ENCODE data around the gene TGM3.

TGM3 gene

GRCh38 chr20:2302384-2303060 is 6.7 kb downstream of the TGM3 start:
- no peak overlapping the region for H3K4me3 ChIP-seq (ENCODE audit: low read depth, low read length)
- DNase-seq (ENCODE audit: low read depth), result no peak

GRCh38 chr20:2303673-2304072 is 7.9 kb downstream of the TGM3 start:
- H3K4me3 ChIP-seq (ENCODE audit: low read depth, low read length), result no peak overlapping the region
- DNase-seq (ENCODE audit: low read depth), result no peak

GRCh38 chr20:2304180-2304579 is 8.4 kb downstream of the TGM3 start:
- no peak for DNase-seq (ENCODE audit: low read depth)
- H3K4me3 ChIP-seq (ENCODE audit: low read depth, low read length), result no peak overlapping the region

GRCh38 chr20:2305029-2305428 is 9.2 kb downstream of the TGM3 start:
- no peak overlapping the region for H3K4me3 ChIP-seq (ENCODE audit: low read depth, low read length)
- DNase-seq (ENCODE audit: low read depth), result no peak

GRCh38 chr20:2305479-2305878 is 9.7 kb downstream of the TGM3 start:
- DNase-seq (ENCODE audit: low read depth), result no peak
- H3K4me3 ChIP-seq (ENCODE audit: low read depth, low read length), result no peak overlapping the region

- no peak overlapping the region for H3K4me3 ChIP-seq (ENCODE audit: low read depth, low read length)
- no peak for DNase-seq (ENCODE audit: low read depth)
These were observed 10.1 kb downstream of the TGM3 start for GRCh38 chr20:2305946-2306345.

GRCh38 chr20:2307136-2307535 is 11.3 kb downstream of the TGM3 start:
- H3K4me3 ChIP-seq (ENCODE audit: low read depth, low read length), result no peak overlapping the region
- DNase-seq (ENCODE audit: low read depth), result no peak

GRCh38 chr20:2311329-2311728 is 15.5 kb downstream of the TGM3 start:
- H3K4me3 ChIP-seq (ENCODE audit: low read depth, low read length), result no peak overlapping the region
- DNase-seq (ENCODE audit: low read depth), result no peak

- DNase-seq (ENCODE audit: low read depth), result no peak
- no peak overlapping the region for H3K4me3 ChIP-seq (ENCODE audit: low read depth, low read length)
These were observed 17.1 kb downstream of the TGM3 start for GRCh38 chr20:2312876-2313275.

GRCh38 chr20:2313316-2313715 is 17.5 kb downstream of the TGM3 start:
- no peak overlapping the region for H3K4me3 ChIP-seq (ENCODE audit: low read depth, low read length)
- no peak for DNase-seq (ENCODE audit: low read depth)

GRCh38 chr20:2314759-2315439 is 19.1 kb downstream of the TGM3 start:
- peak; percentile 74 for DNase-seq (ENCODE audit: low read depth)
- no peak overlapping the region for H3K4me3 ChIP-seq (ENCODE audit: low read depth, low read length)

GRCh38 chr20:2315440-2315778 is 19.6 kb downstream of the TGM3 start:
- no peak overlapping the region for H3K4me3 ChIP-seq (ENCODE audit: low read depth, low read length)
- DNase-seq (ENCODE audit: low read depth), result no peak

- H3K4me3 ChIP-seq (ENCODE audit: low read depth, low read length), result no peak overlapping the region
- DNase-seq (ENCODE audit: low read depth), result no peak
These were observed 21.2 kb downstream of the TGM3 start for GRCh38 chr20:2316847-2317495.

- no peak overlapping the region for H3K4me3 ChIP-seq (ENCODE audit: low read depth, low read length)
- DNase-seq (ENCODE audit: low read depth), result no peak
These were observed 25.2 kb downstream of the TGM3 start for GRCh38 chr20:2320813-2321658.

- H3K4me3 ChIP-seq (ENCODE audit: low read depth, low read length), result no peak overlapping the region
- no peak for DNase-seq (ENCODE audit: low read depth)
These were observed 27.2 kb downstream of the TGM3 start for GRCh38 chr20:2323051-2323450.

GRCh38 chr20:2326046-2326445 is 30.2 kb downstream of the TGM3 start:
- DNase-seq (ENCODE audit: low read depth), result no peak
- H3K4me3 ChIP-seq (ENCODE audit: low read depth, low read length), result no peak overlapping the region

- no peak for DNase-seq (ENCODE audit: low read depth)
- no peak overlapping the region for H3K4me3 ChIP-seq (ENCODE audit: low read depth, low read length)
These were observed 32.1 kb downstream of the TGM3 start for GRCh38 chr20:2327620-2328555.

- no peak overlapping the region for H3K4me3 ChIP-seq (ENCODE audit: low read depth, low read length)
- DNase-seq (ENCODE audit: low read depth), result no peak
These were observed 33.5 kb downstream of the TGM3 start for GRCh38 chr20:2329286-2329685.

- H3K4me3 ChIP-seq (ENCODE audit: low read depth, low read length), result no peak overlapping the region
- no peak for DNase-seq (ENCODE audit: low read depth)
These were observed 34.4 kb downstream of the TGM3 start for GRCh38 chr20:2330090-2330695.
